GM20431 (cell line): ENCODE measurements around the gene CFL2.
"Not testable (repeated sequence)": the region's sequence is repeated elsewhere in the genome, so short reads cannot be mapped to it uniquely, and the experiment has no call there.

Experiments used
- in situ Hi-C: fragments of 300-500 bp; cut with MseI, MboI; formaldehyde crosslinking; loops from one replicate; pipeline ENCODE4 v1.15.0; 2020; ENCODE audit warnings: low sequenced_read_pairs; ENCODE audit not compliant: unreplicated experiment

Gene CFL2

DNA sequence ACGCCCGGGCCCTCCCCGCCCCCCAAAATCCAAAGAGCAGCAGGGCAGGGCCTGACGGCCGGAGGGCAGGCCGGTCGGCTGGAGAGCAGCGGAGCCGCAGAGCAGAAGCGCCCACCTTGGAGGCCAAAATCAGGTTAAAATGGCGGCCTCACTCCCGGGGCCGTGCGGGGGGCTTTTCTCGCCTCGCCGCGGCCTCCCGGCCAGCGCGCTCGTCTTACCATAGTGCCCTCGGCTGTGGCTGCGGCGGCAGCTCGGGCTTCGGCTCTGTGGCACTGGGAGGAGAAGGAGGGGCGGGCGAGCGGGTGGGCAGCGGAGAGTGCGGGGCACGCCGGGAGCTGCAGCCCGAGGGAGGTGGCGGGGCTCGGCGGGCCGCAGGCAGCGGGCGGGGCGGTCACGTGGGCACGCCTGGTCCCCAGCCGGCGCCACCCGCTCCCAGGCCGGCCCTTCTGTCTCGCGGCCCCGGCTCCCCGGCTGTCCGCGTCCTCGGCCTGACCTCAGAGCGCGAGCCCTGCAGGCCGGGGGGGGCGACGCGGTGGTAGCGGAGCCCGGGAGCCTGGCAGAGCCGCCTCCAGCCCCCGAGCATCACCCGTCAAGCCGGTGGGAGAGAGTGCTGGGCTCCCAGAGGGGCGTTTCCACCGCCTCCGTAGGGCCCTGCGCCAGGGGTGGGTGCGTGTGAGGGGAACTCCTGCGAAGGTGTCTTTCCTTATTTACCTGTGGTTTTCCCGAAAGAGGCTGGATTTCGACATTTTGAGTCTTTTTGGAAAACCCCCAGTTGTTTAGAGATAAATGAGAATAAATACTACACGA, at the start of gene CFL2:
CFL2 (minus strand) TSS at position 274 of the 807 bp plus-strand sequence; CDS start at position 221, 53 bp downstream.
- in situ Hi-C loops, result no loop called here

- in situ Hi-C loops, result no loop called here
Observed at GRCh38 chr14:34755215-34755614, 40.8 kb upstream of the CFL2 start.

DNA sequence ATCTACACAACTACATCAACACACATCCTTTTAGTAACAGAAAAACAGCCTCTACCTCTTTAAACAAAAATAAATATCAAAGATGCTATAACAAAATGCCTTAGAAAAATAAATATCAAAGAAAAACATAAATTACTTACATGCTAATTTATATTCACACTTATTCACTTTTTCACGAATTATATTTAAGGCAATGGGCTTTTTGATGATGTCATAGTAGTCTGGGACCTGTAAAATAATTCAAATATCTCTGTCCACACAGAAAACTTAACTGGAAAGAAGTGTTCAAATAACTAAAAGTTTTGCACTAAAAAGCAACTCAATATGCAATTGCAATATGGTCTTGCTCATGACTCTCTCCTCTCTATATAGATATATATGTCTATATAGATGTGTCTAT, 40.3 kb upstream of the CFL2 start:
- in situ Hi-C loops, result no loop called here

GRCh38 chr14:34750670-34751069, 36.3 kb upstream of the CFL2 start:
- in situ Hi-C loops, result no loop called here

- in situ Hi-C loops, result no loop called here
Observed at GRCh38 chr14:34750233-34750632, 35.8 kb upstream of the CFL2 start.

DNA sequence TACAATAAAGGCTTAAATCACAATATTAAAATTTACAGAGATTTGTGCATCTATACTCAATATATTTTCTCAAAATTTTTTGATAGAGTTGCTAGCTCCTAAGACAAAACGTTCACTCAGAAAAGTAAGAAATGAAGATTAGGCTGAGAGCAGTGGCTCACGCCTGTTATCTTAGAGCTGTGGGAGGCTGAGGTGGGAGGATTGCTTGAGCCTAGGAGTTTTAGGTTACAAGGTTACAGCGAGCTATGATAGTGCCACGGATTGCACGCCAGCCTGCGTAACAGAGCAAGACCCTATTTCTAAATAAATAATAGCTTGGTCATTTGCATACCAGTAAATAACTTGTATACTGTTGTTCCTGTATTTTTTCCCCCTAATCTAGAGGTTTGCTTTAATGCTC, 35.0 kb upstream of the CFL2 start:
- in situ Hi-C loops, result no loop called here

DNA sequence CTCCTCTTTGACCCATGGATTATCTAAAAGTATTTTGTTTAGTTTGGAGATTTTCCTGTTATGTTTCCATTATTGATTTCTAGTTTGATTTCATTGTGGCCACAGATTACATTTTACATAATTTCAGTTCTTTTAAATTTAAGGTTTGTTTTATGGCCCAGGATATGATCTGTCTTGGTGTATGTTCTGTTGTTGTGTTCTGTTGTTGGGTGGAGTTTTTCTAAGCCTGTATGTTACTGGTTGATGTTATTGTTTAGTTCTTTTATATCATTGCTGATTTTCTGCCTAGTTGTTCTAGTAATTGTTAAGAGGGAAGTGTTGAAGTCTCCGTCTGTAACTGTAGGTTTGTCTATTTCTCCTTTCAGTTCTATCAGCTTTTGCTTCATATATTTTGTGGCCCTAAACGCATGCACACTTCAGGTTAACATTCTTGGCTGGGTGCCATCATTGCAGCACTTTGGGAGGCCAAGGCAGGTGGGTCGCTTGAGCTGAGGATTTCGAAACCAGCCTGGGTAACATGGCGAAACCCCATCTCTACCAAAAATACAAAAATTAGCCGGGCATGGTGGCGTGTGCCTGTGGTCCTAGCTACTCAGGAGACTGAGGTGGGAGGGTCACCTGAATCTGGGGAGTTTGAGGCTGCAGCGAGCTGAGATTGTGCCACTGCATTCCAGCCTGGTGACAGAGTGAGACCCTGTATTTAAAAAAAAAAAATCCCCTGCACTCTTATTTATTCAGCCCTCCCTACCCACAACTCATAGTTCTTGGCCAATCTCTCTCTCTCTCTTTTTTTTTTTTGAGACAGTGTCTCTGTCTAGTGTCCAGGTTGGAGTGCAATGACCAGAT, 28.1 kb upstream of the CFL2 start:
- in situ Hi-C loops, result no loop called here

DNA sequence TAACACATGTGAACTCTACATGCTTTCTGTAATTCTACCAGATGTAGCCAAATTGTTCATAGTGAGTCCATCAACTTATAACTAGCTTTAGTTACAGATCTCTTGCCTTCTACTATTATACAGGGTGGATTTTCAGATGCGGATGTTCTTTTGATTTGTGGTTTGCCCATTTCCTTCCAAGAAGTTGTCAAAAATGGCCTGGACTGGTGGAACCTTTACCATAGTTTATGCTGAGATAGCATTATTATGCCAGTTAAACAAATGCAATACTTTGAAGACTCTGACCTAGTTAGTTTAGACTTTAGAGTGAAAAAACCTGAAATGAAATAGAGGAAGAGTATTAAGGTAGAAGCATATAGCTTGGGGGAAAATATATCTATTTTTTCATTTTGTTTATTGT, 27.4 kb upstream of the CFL2 start:
- in situ Hi-C loops, result no loop called here

- in situ Hi-C loops, result not testable (repeated sequence)
Observed at GRCh38 chr14:34740139-34740538, 25.7 kb upstream of the CFL2 start.

- in situ Hi-C loops, result not testable (repeated sequence)
Observed at GRCh38 chr14:34737079-34737478, 22.7 kb upstream of the CFL2 start.

DNA sequence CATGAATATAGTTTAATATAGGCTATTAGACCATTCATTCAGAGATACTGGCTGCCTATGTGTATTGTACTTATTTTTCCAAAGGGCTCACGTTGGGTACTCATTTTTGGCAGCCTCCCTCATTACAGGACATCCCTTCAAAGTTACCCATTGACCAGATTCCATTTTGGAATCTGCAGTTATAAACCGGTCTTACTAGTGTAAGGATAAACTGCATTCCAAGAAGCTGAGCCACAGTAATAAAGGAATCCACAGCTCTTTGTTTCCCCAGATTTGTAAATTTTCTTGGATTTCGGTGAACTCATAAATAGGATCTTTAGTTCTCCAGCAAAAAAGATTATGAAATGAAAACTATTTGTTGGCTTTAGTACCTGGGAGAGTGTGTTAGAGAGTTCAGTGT, 18.9 kb upstream of the CFL2 start:
- in situ Hi-C loops, result no loop called here

DNA sequence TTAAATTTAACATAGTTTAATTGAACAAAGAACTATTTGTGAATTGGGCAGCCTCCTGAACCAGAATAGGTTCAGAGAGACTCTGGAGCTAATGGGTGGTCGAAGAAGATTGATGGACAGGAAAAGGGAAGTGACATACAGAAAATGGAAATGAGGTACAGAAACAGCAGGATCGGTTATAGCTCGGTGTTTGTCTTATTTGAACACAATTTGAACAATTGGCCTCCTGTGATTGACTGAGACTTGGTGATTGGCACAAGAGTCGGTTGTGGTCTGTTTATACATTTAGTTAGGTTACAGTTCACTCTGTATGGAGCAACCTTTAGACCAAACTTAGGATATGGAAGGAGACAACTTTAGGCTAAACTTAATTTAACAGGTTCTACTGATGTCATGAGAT, 18.4 kb upstream of the CFL2 start:
- in situ Hi-C loops, result no loop called here

DNA sequence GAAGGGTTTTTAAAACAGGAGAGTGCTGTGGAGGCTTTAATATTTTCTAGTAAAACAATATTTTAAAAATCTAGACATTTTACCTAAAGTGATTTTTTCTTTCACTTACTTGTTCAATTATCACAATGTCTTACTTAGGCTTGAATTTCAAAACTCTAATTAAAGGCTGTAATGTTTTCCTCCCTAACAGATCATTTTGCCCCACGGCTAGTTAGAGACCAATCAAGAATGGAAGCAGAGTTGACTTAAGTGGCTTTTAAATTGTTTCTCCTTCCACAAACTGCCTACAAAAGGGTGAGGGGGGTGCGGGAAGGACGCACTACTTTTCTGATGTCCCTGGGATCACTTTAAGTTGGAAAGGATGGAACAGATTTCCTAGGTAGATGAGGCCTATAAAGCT, 9.5 kb upstream of the CFL2 start:
- in situ Hi-C loops, result loop anchor here (10.0 kb wide), 1 partner anchor 59 kb away; no protein-coding TSS in a partner anchor

DNA sequence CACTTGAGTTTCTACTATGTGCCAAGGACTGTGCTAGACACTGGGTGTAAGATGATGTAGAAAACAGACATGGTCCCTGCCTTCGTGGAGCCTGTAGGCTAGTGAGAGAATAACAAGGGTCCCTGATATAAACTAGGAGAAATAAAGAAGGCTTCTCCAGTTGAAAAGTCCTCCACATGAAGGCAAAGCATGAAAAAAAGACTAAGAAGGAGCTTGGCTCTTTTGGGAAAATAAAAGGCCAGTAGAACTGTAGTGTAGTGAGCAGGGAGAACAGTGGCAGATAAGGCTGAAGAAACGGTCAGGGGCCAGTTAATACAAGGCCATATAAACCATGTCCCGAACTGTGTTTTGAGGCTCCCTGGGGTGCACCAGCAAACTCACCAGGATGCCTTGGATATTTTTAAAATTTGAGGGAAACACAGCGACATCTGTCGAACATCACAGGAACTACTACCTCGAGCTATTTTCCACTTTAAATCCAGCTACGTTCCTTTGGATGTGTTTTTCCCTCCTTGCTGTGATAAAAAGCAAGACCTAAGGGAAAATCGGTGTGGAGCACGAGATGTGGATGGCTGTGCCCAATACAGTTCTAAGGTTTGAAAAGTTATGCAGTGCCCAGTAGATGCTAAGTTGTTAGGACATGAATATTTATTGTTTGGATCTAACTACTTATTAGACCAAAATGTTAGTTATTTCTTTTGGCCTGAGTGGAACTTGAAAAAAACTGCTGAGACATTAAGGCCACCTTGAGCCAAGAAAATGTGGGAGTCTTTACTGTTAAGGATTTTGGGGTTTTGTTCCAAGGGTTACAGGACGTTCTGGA, 8.5 kb upstream of the CFL2 start:
- in situ Hi-C loops, result loop anchor here (10.0 kb wide), 1 partner anchor 58 kb away; no protein-coding TSS in a partner anchor

DNA sequence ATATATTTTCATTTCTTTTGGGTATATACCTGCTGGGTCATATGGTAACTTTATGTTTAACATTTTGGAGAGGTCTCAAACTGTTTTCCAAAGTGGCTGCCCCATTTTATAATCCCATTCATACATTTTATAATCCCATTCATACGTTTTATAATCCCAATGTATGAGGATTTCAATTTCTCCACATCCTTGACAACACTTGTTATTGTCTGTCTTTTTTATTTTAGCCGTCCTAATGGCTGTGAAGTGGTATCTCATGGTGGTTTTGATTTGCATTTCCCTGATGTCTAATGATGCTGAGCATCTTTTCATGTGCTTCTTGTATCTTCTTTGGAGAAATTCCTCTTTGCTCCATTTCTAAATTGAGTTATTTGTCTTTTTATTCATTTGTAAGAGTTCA, 6.7 kb upstream of the CFL2 start:
- in situ Hi-C loops, result loop anchor here (10.0 kb wide), 1 partner anchor 56 kb away; no protein-coding TSS in a partner anchor

DNA sequence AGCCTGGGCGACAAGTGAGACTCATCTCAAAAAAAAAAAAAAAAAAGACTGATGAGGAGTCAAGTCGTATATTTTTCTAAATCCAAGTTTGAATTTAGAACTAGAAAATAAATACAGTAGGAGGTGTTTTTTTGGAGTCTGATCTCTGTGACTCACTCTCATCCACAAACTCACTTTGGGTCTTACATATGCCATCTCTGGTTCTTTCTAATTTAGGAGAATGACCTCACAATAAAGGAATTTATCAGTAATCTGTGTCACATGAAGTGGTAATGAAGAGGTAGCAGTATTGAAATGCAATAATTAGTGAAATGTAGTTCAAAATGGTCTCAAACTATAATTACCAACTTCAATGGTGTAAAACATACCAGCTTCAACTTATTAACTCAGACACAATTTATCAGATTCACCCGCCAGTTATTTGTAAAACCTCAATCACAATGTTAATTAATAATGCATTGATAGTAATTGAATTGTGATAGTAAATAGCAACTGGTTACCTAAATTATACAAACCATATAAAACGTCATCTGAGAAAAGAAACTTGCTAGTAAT, 4.4 kb upstream of the CFL2 start:
- in situ Hi-C loops, result no loop called here

DNA sequence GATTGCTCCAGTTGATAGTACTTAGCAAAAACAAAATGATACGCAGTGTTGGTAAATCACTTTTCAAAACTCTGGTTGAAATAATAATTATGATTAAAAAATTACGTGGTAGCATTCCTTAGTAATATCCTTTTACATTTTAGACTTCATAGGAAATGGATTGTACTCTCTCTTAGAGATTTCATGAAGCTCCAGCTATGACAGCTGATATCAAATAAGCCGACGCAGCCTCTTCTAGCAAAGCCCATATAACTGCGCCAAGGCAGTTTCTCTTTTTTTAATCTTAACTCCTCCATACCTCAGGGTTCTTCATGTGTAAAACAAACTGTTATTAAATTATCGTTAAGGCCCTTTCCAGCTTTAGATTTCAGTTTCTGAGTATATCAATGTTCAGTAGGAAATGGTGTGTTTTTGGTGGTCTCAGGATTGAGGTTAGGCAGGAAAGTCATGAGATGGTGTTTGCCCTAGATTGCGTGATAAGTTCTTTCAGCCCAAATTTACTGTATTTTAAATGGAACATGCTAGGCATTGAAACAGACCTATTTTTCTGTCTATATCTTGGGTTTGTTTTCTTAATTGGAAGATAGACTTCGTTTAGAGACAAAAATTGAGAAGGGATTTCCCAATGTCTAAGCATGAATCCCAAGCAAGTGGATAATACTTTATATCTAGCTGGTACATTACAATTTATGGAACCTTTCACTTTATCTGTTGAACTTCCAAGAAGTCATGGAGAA, 902 bp upstream of the CFL2 start:
- in situ Hi-C loops, result no loop called here

- in situ Hi-C loops, result no loop called here
Observed at GRCh38 chr14:34713681-34714319, 593 bp downstream of the CFL2 start.

GRCh38 chr14:34713122-34713680, 1.2 kb downstream of the CFL2 start:
- in situ Hi-C loops, result no loop called here
